Measurements from ENCODE around the gene DDT.
"Not testable (repeated sequence)": the region's sequence is repeated elsewhere in the genome, so short reads cannot be mapped to it uniquely, and the experiment has no call there.

GRCh38 chr22:23974345-23974744, at the start of gene DDT:
- not testable (repeated sequence) for TF ChIP-seq CTCF (IDR thresholded peaks at IDR 0.05; ENCODE audit: low read length); EZH2 (IDR thresholded peaks at IDR 0.05; ENCODE audit: borderline replicate concordance, low read length)

All from OCI-LY1 (cell line).